ENCODE measurements around the gene SLC5A1. TPM values are rescaled to one million over a fixed set of nuclear protein-coding genes. Genes with fewer than 3 reads are reported as not detected.

Gene SLC5A1
- total and polyA plus RNA-seq, 4 donors: 0.06 to 0.32 (median 0.24) TPM

DNA sequence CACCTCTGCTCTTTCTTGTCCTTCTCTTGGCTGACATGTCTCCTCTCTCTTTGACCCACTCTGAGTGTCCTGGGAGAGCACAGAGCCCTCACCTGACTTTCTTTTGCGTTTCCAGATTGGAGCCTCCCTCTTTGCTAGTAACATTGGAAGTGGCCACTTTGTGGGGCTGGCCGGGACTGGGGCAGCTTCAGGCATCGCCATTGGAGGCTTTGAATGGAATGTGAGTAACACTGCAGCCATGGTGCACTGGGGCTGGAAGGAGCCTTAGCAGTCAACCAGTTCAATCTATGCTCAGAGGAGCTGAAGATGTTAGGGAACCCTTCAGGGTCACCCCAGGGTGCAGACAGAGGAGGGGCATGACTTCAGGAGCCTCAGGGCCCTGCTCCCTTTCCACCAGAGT, 23.8 kb downstream of the SLC5A1 start:
- H3K9me3 ChIP-seq (ENCODE audit: control insufficient read depth, insufficient read depth, low read length): no peaks in the 10 kb centered on the region

DNA sequence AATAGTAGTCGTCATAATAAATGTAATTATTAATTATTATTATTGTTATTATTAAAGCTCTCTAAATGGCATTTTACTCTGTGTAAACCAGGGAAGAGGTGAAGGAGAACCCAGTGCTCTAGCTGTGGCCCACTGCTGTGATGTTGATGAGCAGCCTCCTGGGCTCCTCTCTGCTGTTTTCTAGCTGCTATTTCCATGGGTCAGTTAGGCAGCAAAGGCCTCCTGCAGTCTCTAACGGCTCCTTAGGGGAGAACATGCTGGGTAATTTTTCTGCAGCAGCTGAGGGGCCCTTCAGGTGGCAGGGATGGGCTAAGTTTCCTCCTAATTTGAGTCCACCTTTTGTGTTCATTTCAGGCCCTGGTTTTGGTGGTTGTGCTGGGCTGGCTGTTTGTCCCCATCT, 24.6 kb downstream of the SLC5A1 start:
- Histone ChIP-seq H3K36me3 (ENCODE audit: control insufficient read depth, insufficient read depth, low read length) (no peaks in the 10 kb centered on the region), H3K9me3 (ENCODE audit: control insufficient read depth, insufficient read depth, low read length) (no peaks in the 10 kb centered on the region), H3K27me3 (ENCODE audit: control insufficient read depth, insufficient read depth, low read length) (no peaks in the 10 kb centered on the region), H3K4me1 (ENCODE audit: control insufficient read depth, insufficient read depth, low read length) (no peaks in the 10 kb centered on the region), H3K4me3 (ENCODE audit: low read depth, low read length) (no peak overlapping the region), H3K27ac (ENCODE audit: low read depth, low read length) (no peak overlapping the region)
- WGBS (ENCODE audit: insufficient coverage): 0% methylated on average over 1 of the region's 2 CpGs
- no peak for DNase-seq (ENCODE audit: low read depth in 4 of 6, low spot score in 6 of 6)

More for the DNA sequence above, 23.8 kb downstream of the SLC5A1 start:
- WGBS (ENCODE audit: insufficient coverage): 67% methylated on average over 3 of the region's 3 CpGs
- Histone ChIP-seq H3K4me3 (ENCODE audit: low read depth, low read length) (no peak overlapping the region), H3K27me3 (ENCODE audit: control insufficient read depth, insufficient read depth, low read length) (no peaks in the 10 kb centered on the region), H3K36me3 (ENCODE audit: control insufficient read depth, insufficient read depth, low read length) (no peaks in the 10 kb centered on the region), H3K4me1 (ENCODE audit: control insufficient read depth, insufficient read depth, low read length) (no peaks in the 10 kb centered on the region), H3K27ac (ENCODE audit: low read depth, low read length) (no peak overlapping the region)
- DNase-seq (ENCODE audit: low read depth in 4 of 6, low spot score in 6 of 6): no peak

DNA sequence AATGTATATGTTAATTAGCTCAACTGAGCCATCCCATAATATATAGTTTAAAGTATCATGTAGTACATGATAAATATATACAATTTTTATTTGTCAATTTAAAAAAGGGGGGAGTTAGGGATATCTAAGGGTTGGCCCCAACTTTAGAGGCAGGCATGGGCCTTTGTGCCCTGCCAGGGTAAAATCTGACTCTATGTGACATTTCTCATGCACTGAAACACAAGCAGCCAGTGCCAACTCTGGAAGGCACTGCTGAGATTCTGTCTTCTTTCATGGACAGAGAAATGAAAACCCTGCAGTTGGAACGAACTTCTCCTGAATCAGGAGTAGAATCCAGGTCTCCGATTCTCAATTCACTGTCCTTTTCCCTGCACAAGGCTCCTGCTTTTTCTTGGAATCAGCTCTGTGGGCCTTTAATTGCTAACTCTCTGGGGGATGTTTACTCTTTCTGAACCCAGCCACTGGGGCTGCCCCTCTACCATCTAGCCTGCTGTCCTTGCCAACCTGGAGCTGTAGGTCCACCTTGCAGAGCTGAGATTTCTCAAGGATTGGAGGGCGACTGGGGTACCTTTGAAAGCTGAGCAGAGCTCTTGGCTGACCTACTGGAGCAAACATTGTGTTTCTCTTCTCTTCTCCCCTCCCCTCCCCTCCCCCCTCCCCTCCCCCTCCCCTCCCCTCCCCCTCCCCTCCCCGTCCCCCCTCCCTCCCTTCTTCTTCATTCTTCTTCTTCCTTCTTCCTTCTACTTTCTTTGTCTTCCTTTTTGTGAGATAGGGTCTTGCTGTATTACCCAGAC, 26.7 kb downstream of the SLC5A1 start:
- Histone ChIP-seq H3K27ac (ENCODE audit: low read depth, low read length) (no peak overlapping the region), H3K4me1 (ENCODE audit: control insufficient read depth, insufficient read depth, low read length) (no peaks in the 10 kb centered on the region), H3K9me3 (ENCODE audit: control insufficient read depth, insufficient read depth, low read length) (no peaks in the 10 kb centered on the region), H3K4me3 (ENCODE audit: low read depth, low read length) (no peak overlapping the region), H3K27me3 (ENCODE audit: control insufficient read depth, insufficient read depth, low read length) (no peaks in the 10 kb centered on the region), H3K36me3 (ENCODE audit: control insufficient read depth, insufficient read depth, low read length) (no peaks in the 10 kb centered on the region)
- 100% methylated on average over 1 of the region's 4 CpGs for WGBS (ENCODE audit: insufficient coverage)
- no peak for DNase-seq (ENCODE audit: low read depth in 4 of 6, low spot score in 6 of 6)

DNA sequence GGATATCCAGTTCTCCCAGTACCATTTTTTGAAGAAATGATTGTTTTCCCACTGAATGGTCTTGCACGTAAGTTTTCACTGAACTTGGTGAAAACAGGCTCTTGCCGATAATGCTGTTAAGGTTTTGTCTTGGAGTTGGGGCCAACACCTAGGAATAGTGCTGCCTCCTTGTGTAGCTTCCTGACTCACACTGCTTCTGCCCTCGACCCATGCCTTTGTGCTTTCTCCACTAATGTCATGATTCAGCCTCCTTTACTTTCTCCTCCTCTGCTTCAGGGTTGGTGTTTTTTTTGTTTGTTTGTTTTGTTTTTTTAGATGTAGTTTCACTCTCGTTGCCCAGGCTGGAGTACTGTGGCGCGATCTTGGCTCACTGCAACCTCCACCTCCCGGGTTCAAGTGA, 30.2 kb downstream of the SLC5A1 start:
- Histone ChIP-seq H3K27me3 (ENCODE audit: control insufficient read depth, insufficient read depth, low read length) (no peaks in the 10 kb centered on the region), H3K4me1 (ENCODE audit: control insufficient read depth, insufficient read depth, low read length) (no peaks in the 10 kb centered on the region), H3K4me3 (ENCODE audit: low read depth, low read length) (no peak overlapping the region), H3K27ac (ENCODE audit: low read depth, low read length) (no peak overlapping the region), H3K9me3 (ENCODE audit: control insufficient read depth, insufficient read depth, low read length) (no peaks in the 10 kb centered on the region), H3K36me3 (ENCODE audit: control insufficient read depth, insufficient read depth, low read length) (no peaks in the 10 kb centered on the region)
- WGBS (ENCODE audit: insufficient coverage): 89% methylated on average over 6 of the region's 7 CpGs
- DNase-seq (ENCODE audit: low read depth in 4 of 6, low spot score in 6 of 6): no peak

DNA sequence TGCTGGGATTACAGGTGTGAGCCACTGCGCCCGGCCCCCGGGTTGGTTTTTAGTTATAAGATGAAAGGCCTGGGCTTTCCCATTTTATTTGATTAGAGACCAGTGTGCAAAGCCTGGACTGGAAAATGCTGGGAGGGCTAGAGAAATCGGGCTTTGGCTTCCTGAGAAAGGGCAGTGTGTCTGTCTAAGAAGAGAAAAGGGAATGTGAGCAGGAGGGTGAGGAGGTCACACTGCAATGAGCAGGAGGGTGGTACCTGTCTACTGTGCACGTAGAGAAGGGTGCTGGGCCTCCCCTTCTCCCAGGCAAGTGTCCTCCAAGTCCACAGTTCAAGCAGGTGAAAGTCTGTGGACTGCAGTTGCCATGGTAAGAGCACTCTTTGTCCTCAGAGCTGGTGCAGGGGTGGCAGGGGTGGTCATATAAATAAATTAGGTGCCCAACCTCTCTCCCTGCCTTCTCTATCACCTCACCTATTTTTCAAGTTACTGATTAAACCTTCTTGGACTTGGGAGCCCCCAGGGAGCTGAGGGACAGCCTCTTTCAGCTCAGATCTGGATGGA, 30.8 kb downstream of the SLC5A1 start:
- H3K4me1 ChIP-seq (ENCODE audit: control insufficient read depth, insufficient read depth, low read length): no peaks in the 10 kb centered on the region
- no peak overlapping the region for H3K27ac ChIP-seq (ENCODE audit: low read depth, low read length)
- WGBS (ENCODE audit: insufficient coverage): 86% methylated on average over 5 of the region's 5 CpGs
- no peaks in the 10 kb centered on the region for H3K9me3 ChIP-seq (ENCODE audit: control insufficient read depth, insufficient read depth, low read length)
- no peaks in the 10 kb centered on the region for H3K36me3 ChIP-seq (ENCODE audit: control insufficient read depth, insufficient read depth, low read length)
- no peak for DNase-seq (ENCODE audit: low read depth in 4 of 6, low spot score in 6 of 6)
- no peaks in the 10 kb centered on the region for H3K27me3 ChIP-seq (ENCODE audit: control insufficient read depth, insufficient read depth, low read length)
- H3K4me3 ChIP-seq (ENCODE audit: low read depth, low read length): no peak overlapping the region

DNA sequence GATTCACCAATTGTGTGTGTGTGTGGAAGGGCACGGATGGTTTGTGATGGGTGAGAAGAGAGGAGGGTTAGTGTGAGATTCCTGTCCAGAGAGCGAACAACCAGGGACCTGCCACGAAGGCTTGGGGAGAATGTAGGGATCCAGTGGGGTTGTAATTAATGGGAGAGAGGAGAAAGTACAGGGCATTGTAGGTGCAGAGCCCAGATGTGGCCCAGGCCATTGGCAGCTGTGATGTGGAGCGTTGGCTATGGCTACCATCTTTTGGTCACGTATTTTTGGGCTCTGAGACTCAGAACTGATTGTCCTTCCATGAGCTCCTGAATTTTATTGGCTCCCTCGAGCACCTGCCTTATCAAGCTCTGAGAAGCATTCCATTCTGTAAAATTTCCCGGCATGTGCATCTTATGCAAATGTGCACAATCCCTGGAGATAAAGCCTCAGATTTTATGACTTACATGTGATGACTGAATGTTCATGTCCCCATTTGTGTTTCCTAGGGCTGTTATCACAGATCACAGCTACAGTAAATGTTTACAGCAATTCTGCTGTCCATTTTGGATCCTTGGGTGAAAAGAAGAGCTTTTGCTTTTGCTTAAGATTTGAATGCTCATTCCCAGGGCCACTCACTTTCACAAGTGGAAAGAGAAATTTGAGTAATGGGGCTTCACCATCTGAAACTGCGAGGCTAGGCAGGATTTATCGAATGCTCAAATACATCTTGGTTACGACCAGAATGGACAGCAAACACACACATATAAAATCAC, 33.1 kb downstream of the SLC5A1 start:
- no peak overlapping the region for H3K27ac ChIP-seq (ENCODE audit: low read depth, low read length)
- no peaks in the 10 kb centered on the region for H3K36me3 ChIP-seq (ENCODE audit: control insufficient read depth, insufficient read depth, low read length)
- no peaks in the 10 kb centered on the region for H3K9me3 ChIP-seq (ENCODE audit: control insufficient read depth, insufficient read depth, low read length)
- no peaks in the 10 kb centered on the region for H3K4me1 ChIP-seq (ENCODE audit: control insufficient read depth, insufficient read depth, low read length)
- WGBS (ENCODE audit: insufficient coverage): 56% methylated on average over 10 of the region's 10 CpGs
- H3K4me3 ChIP-seq (ENCODE audit: low read depth, low read length): no peak overlapping the region
- peak in 1 of 6 donors; percentile 80 for DNase-seq (ENCODE audit: low read depth in 4 of 6, low spot score in 6 of 6)
- H3K27me3 ChIP-seq (ENCODE audit: control insufficient read depth, insufficient read depth, low read length): no peaks in the 10 kb centered on the region

DNA sequence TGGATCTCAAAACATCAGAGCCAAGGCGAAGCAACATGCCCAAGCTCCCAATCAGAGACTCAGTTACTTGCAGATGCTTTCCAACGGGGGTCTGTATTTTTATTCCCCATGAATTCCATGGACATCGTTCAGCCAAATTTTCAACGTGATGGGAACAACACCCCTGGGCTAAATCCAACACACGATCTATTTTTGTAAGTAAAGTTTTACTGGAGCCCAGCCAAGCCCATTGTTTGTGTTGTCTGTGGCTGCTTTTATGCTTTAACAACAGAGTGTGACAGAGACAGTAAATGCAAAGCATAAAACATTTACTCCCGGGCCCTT, 33.7 kb downstream of the SLC5A1 start:
- Histone ChIP-seq H3K27me3 (ENCODE audit: control insufficient read depth, insufficient read depth, low read length) (no peaks in the 10 kb centered on the region), H3K4me1 (ENCODE audit: control insufficient read depth, insufficient read depth, low read length) (no peaks in the 10 kb centered on the region), H3K4me3 (ENCODE audit: low read depth, low read length) (no peak overlapping the region), H3K9me3 (ENCODE audit: control insufficient read depth, insufficient read depth, low read length) (no peaks in the 10 kb centered on the region), H3K27ac (ENCODE audit: low read depth, low read length) (no peak overlapping the region), H3K36me3 (ENCODE audit: control insufficient read depth, insufficient read depth, low read length) (no peaks in the 10 kb centered on the region)
- WGBS (ENCODE audit: insufficient coverage): 40% methylated on average over 2 of the region's 6 CpGs
- peak in 2 of 6 donors; percentile 14 to 56 for DNase-seq (ENCODE audit: low read depth in 4 of 6, low spot score in 6 of 6)

DNA sequence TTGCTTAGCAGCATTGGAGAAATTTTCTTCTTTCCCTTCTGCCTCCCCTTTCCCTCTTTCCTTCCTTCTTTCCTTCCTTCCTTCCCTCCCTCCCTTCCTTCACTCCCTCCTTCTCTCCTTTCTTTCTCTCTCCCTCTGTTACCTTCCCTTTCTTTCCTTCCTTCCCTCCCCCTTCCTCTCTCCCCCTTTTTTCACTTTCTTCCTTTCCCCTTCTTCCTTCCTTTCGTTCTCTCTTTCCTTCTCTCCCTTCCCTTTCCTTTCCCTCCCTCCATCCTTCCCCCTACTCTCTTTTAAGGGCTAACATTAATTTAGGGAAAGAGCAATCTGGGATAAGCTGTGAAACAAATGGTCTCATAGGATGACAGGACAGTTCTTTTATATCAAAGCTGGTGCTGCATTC, 34.1 kb downstream of the SLC5A1 start:
- Histone ChIP-seq H3K27me3 (ENCODE audit: control insufficient read depth, insufficient read depth, low read length) (no peaks in the 10 kb centered on the region), H3K9me3 (ENCODE audit: control insufficient read depth, insufficient read depth, low read length) (no peaks in the 10 kb centered on the region), H3K4me1 (ENCODE audit: control insufficient read depth, insufficient read depth, low read length) (no peaks in the 10 kb centered on the region), H3K36me3 (ENCODE audit: control insufficient read depth, insufficient read depth, low read length) (no peaks in the 10 kb centered on the region), H3K27ac (ENCODE audit: low read depth, low read length) (no peak overlapping the region), H3K4me3 (ENCODE audit: low read depth, low read length) (no peak overlapping the region)
- no CpG with 5 or more reads among the region's 1 CpG for WGBS (ENCODE audit: insufficient coverage)
- no peak for DNase-seq (ENCODE audit: low read depth in 4 of 6, low spot score in 6 of 6)

DNA sequence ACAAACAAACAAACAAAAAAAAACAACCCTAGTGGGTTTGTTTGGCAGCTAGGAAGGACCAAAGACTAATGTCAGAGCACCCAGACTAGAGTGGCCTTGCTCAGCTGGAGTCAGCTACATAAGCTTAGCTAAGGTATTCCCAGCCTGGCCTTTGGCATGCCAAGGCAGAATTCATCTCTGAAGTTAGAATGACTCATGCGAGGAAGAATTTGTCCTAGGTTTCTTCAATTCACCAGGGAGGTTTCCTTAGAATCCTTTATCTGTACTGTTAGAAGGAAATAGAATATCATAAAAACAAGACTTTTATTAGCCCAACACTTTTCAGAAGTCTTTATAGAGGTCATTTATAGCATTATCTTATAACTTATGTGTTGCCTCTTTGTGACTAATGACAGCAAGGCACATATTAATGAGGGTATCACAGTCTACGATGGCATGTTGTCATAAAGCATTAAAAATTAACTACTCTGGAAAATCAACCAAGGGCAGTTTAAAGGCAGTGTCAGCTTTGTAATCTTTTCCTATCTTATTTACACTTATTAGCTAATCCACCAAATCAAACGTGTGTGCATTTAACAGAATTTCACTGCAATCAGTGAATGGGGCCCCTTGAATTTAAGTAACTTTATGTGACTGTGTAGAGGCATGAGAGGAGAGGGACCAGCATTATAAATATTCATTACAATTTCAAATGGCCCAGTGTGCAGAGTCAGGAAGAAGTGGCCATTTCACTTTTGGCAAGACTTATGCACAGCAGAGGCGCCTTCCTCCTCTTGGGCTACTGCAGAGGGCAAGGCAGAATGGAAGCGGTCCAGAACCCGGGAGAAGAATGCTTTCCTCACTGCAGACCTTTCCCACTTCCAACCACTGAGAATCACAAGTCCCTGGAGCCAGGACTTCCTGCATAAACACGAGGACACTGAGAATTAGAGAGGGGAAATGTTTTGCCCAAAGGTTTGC, 36.3 kb downstream of the SLC5A1 start:
- H3K36me3 ChIP-seq (ENCODE audit: control insufficient read depth, insufficient read depth, low read length): no peaks in the 10 kb centered on the region
- H3K9me3 ChIP-seq (ENCODE audit: control insufficient read depth, insufficient read depth, low read length): no peaks in the 10 kb centered on the region
- no peaks in the 10 kb centered on the region for H3K4me1 ChIP-seq (ENCODE audit: control insufficient read depth, insufficient read depth, low read length)
- H3K4me3 ChIP-seq (ENCODE audit: low read depth, low read length): no peak overlapping the region
- DNase-seq (ENCODE audit: low read depth in 4 of 6, low spot score in 6 of 6): peak in 2 of 6 donors; percentile 26 to 60
- 61% methylated on average over 2 of the region's 7 CpGs for WGBS (ENCODE audit: insufficient coverage)
- no peaks in the 10 kb centered on the region for H3K27me3 ChIP-seq (ENCODE audit: control insufficient read depth, insufficient read depth, low read length)
- H3K27ac ChIP-seq (ENCODE audit: low read depth, low read length): no peak overlapping the region

All from spinal cord (tissue), 10 donors.